Superior temporal gyrus (tissue), 1 donor: ENCODE data around the gene CRIM1.

Experiments
- DNase-seq: peaks from one replicate; pipeline ENCODE4 v3.0.0-alpha.2; 2016; ENCODE audit errors: extremely low spot score

CRIM1 gene

DNA sequence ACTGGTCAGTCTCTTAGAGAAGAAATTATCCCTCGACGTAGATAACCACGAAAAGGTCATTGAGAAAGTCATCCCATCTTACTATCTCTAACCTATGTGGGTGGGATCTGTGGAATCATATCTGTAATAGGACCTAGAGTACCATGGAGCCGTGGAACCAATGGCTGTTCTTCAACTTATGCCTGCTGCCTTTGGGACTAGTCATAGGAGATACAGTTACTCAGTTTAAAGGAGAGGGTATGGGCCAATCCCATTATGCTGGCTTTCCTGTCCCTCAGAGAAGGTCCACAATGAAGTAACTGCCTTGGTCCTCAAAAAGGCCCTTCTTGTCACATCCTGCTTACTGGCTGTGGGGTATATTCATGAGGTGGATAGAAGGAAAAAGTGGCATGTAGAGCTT, 164.9 kb downstream of the CRIM1 start:
- no peak for DNase-seq

DNA sequence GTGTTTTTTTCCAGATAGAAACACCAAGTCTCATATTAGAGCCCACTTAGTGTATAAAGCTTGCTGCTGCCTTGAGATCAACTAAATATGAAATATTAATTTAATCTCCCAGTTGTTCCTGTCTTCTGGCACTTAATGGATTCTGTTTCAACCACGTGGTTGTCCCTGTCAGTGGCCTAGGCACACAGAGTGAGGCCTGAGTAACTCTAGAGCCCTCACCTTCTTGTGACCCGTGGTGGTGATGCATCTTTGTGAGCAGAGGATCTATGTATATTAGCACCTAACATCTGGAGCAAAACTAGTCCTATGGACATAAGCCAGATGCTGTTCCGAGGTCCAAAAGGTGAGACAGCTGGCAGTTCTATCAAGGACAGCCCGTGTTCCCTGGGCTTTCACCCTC, 167.6 kb downstream of the CRIM1 start:
- DNase-seq = no peak

DNA sequence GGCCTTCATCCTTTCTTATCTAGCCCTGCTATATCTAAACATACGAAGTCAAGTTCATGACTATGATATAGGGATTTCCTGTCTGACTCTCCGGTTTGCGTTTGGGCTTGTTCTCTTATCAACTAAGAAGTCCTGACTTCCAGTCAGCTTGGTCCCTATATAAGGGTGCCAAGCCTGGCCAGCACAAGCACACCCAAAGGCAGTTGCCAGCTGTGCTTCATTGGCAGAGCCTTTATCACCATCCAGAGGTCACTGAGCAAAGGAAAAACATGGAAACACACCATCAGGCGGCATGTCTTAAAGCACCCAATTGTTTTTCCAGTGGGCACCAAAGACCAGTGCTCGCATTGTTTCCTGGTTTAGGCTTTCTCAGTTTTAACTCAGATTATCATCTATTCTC, 169.7 kb downstream of the CRIM1 start:
- no peak for DNase-seq

DNA sequence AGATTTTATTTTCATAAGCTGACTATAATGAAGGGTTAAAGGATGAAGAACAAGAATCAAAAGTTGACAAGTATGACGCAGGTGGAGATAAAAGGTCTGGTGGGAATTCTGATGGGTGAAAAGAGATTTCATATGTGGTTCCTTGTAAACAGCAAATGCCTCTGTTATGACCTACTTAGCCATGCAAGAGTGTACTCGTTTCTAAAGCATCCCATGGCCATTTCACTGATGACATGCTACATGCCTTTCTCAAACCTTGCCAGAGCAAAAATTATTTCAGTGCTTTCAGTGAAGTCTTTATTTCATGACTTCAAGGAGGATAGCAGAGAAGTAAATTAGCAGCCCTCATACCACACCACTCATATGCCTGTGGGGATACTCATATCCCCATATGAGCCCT, 170.6 kb downstream of the CRIM1 start:
- DNase-seq = no peak

DNA sequence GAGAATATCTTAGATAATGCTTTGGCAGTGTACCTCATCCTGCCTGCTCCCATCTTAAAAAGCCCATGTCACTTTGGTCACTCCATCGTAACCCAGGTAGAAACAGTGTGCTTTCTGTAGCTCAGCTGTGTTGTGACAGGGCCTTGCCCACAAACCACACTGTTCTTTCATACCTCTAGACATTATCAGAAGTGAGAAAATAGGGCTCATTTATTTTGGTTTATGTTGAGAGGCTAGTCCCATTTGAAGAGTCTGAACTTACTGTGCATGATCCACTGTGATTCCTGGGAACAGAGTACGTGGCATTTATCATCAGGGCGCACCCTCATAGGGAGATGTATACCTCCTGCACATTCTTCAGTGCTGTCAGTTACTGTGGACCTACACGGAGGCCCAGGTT, 172.7 kb downstream of the CRIM1 start:
- no peak for DNase-seq

DNA sequence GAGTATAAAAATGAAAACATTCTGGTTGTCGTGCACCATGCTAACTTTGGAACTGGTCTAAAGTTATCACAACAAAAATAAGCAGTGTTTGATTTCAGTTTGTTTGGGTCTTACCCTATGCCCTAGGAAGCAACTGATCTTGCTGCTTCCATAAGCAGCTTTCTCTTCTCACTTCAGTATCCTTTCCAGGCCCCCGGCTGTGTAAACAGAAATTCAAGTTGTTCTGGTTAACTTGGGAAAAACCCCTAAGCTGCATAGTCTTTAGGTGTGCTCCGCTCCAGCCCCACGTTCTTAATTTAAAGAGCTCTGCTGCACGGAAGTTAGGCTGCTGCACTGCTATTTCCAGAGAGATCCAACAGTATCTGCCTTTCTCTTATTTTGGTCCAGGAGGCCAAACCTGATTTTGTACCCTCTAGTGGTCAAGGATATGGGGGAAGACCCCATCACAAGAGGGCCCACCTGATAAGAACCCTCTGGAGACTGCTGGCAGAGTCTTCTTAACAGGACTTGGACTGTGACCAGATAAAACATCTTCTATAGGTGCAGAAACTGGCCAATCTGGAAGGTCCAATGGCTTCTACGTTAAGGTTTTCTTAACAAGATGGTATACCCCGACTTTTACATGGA, 173.3 kb downstream of the CRIM1 start:
- no peak for DNase-seq

DNA sequence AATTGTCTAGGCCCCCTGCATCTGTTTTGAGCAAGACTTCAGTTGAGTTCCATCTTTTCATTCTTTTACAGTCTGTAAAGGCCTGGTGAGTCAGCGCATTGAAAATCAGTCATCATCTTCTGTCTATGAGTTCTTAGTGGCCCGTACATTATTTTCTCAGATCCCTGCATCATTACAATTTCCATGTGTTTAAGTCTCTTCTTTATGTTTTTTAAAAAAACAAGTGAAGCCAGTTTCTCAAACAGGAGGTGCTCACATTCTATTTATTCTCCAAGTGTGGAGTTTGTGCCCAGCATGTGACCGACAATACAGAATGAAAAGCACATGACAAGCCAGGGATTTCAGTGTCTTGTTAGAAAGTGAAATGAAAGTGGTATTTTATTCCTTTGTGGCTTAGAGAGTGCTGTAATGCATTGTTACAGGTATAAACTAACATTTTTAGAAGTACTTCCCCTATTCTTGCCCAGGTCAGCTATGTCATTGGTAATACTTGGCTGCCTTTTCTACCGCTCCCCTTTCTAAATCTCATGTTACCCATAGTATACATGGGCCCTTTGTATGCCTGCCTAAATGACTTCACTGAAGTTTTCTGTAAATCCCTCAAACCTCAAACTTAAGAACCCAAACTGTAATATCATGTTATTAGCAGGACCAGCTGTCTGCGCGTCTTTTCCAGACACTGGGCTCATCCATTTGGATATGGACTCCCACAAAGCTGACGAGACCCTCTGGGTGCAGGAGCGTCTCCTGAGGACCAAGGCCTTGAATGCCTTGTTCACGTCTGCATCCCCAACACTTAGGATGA, 174.8 kb downstream of the CRIM1 start:
- no peak for DNase-seq

DNA sequence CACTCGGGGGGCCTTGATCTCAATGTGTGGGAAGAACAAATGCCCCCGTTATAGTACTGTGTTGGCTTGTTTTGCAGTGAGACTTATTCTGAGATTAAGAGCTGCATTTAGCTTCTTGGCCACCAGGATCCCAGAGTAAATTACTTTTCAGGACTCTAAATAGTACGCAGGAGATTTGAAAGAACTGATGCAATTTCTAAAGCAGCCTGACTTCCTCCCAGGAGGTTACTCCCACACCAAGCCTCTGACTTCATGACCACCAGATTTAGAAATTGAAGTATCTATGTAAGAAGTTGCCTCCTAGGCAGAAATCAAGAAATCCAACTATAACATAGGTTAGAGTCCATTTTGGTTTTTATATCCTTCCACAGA, 175.4 kb downstream of the CRIM1 start:
- no peak for DNase-seq

DNA sequence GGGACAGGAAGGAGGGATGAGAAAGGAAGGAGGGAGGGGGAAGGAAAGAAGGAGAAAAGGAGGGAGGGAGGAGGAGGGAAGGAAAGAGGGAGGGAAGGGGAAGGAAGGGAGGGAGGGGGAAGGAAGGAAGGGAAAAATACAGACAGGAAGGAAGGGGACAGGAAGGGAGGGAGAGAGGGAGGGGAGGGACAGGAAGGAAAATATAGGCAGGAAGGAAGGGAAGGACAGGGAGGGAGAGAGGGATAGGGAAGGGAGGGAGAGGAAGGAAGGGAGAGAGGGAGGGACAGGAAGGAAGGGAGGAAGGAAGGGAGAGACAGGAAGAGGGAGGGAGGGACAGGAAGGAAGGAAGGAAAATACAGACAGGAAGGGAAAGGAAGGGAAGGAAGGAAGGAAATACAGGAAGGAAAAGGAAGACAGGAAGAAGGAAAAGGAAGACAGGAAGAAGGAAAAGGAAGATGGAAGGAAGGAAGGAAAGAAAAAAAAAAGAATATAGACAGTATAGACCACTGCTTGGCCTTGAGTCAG, 178.8 kb downstream of the CRIM1 start:
- DNase-seq = no peak

DNA sequence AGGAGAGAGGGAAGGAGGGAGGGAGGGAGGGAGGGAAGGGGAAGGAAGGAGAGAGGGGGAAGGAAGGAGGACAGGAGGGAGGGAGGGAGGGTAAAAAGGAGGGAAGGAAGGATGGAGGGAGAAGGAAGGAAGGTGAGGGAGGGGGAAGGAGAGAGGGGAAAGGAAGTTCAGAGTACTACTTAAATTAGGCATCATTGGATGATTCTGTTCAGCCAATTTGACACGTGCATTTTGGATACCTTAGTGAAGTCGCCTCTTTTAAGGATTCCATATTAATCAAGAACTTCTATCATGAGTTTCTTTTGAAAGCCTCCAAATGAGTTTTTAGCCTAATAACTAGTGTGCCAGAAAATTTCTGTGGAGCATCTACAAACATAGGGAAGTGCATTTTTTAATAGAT, 179.5 kb downstream of the CRIM1 start:
- no peak for DNase-seq

DNA sequence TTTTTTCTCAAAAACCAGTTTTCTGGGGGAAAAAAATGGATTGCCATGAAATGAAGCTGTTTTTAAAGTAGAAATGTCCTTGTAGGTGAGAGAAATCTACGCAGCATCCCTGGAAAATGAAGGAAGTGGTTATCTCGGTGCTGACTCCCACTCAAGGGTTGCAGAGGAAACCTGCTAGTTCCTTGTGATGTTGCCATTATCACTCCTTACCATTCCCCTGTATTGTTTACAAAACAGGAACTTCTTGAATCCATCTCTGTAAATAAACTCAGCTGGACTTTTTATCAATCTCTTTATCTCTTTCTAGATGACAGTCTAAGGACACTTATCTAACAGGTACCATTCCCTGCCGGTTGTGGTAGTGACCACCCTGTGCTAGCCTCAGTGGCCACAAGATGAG, 181.2 kb downstream of the CRIM1 start:
- DNase-seq = no peak

DNA sequence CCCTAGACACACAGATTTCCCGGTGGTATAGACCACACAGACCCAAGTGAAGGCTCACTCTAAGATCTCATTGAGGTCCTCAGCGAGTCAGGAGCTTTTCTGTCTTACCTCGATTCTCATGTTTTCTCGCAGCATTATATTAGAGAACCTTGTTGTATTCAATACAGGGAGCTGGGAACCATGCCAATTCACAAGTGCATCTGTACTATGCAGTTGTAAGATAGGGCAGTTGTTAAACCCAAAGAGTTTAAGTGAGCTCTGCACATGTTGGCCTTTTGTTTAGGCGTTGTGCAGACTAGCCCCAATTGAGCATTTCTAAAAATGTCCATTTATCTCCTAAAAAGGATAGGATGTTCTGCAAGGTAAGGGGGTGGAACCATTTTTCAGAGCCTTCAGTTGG, 182.8 kb downstream of the CRIM1 start:
- DNase-seq = no peak

DNA sequence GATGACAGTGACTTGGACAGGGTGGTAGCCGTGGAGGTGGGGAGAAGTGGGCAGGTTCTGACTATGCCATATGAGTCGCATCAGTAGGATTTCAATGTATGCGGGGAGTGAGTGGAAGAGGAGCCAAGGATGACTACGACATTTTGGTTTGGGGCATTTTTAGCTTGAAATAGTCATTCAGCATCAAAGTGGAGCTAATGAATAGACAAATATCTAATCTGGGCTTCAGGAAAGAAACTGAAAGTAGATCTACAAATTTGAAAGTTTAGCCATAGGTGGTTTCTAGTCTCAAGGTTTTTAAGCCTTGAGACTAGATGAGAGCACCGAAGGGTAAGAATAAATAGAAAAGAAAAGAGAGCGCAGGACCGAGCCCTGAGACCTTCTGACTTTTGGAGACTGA, 184.1 kb downstream of the CRIM1 start:
- no peak for DNase-seq

DNA sequence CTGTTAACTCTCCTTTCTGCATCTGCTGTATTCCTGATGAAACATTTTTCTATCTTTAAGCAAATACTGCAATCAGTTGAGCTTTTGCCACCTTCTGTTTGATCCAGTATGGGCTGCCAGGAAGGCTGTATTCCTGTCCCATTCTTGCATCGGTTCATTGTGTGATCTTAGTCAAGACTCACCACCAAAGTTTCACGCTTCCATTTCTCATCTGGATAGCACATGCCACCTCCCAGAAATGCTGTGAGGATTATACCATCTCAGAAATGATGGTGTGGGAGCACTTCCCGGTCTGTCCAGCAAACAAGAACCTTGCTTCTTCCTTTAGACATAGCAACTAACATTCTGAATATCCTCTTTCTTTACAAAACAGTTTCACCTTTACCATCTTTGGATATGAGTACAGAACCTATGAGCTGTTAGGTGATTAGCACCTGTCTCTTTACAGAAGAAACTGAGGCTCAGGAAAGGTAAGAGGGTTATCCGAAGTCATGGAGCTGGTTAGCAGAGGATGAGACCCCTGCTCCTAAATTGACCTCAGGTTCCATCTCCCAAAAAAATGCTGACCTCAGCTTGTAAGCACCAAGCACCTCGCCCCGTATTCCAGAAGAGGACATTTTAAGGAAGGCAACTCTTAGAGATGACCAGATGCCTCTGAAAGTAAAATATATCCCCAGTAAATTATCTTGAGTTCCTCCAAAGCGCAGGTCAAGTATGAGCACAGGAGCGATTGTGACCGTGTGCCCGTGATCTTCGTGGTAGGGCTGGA, 185.6 kb downstream of the CRIM1 start:
- DNase-seq = no peak

DNA sequence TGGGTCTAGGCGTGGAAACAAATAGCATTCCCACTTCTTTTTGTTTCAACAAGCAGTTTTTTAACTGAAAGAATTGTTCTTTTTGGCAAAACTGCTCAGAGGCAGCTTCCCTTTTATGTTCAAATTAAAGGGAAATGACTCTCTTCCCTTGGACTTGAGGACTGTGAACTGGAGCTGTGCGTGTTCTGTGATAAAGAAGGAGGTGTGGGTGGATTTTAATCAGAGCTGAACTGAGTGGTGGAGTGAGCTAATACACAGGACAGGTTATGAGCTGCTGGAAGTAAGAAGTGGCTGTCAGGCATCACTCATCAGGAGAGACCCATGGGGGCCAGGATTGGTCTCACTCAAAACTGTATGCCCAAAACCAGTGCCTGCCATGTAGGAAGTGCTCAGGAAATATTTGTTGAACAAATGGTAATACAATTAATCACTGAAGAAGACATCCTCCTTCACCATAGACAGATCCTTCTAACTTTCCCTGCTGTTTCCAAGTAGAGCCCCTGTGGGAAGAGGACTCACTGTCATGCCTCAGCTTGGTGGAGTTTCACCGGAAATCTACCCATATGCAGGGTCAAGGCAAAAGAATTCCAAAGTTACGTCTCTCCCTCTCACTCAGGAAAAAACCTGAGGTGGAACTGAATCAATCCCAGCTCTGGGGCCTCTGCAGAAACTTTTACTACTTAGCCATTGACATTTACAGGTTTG, 186.5 kb downstream of the CRIM1 start:
- no peak for DNase-seq

DNA sequence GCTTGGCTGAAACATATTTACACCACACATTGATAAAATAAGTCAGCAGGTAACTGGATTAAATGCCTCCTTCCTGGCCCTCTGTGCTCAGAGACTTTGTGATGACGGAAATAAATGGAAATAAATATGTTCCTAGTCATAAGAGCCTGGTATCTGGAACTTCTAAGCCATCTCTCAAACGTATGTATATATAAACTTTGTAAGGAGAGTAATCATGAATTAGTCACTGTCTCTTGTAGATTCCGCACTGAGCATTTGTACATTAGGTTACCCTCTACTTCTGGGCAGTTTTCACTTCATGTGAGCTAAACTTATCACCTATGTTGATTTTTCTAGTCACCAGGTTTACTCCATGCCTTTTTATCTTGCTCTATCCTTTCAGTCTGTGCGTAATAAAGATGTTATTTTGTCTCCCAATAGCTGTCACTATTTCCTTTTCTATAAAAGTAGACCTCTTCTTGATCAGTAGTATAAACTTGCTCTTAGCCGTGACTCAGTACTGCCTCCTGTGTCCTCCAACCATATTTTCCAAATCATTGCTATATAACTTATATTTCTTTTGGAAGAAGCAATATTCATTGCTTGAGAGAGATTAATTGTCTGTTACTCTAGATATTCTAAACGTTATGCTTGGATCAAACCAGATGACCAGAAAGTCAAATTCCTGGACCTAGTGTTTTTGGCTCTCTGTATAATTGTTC, 189.2 kb downstream of the CRIM1 start:
- DNase-seq = no peak

DNA sequence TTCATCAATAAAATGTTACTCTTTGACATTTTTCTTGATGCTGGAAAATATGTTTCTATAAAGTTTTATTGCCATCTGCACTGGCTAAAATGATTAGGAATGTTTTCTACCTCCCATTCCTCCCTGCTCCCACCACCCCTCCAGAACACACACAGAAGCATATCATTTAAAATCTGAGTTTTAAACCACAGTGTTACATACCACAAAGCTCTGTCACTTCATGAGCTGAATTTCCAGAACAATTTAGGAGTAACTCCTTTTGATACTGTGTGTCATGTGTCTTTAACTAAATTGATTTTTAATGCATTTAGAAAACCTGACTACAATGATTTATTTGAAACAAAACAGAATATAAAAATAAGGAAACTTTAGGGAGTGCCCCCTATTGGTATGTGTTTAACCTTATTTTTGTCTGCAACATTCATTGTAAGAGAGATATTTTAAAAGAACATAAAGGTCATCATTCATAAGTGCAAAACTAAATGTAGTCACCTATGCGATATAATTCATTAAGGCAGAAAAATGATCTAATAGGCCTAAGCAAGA, 190.4 kb downstream of the CRIM1 start:
- no peak for DNase-seq

DNA sequence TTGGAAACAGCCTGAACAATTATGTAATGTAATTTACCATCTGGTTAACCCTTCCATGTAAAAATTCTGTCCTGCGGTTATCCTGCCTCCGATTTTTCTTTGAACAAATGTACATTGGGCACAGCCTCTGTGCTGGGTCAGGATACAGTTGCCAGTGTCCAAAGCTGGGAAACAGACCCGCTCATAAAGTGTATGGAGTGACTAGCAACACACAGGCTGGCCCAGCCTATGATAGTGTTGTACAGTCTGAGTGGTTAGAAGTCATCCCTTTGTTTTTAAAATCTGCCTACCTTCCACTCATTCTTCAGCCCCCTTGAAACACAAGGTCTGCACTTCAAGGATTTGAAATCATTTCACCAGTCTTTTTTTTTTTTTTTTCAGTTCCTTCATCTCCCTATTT, 192.3 kb downstream of the CRIM1 start:
- DNase-seq = no peak

DNA sequence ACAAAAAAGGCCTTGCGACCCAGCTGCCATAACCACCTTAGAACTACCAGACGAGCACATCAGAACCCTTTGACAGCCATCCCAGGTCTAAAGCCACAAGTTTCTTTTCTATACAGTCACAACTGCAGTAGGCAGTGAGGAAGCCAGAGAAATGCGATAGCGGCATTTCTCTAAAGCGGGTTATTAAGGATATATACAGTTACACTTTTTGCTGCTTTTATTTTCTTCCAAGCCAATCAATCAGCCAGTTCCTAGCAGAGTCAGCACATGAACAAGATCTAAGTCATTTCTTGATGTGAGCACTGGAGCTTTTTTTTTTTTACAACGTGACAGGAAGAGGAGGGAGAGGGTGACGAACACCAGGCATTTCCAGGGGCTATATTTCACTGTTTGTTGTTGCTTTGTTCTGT, 193.6 kb downstream of the CRIM1 start:
- DNase-seq = no peak

DNA sequence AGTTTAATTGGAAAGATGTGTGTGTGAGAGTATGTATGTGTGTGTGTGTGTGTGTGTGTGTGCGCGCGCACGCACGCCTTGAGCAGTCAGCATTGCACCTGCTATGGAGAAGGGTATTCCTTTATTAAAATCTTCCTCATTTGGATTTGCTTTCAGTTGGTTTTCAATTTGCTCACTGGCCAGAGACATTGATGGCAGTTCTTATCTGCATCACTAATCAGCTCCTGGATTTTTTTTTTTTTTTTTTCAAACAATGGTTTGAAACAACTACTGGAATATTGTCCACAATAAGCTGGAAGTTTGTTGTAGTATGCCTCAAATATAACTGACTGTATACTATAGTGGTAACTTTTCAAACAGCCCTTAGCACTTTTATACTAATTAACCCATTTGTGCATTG, 194.4 kb downstream of the CRIM1 start:
- DNase-seq = no peak

DNA sequence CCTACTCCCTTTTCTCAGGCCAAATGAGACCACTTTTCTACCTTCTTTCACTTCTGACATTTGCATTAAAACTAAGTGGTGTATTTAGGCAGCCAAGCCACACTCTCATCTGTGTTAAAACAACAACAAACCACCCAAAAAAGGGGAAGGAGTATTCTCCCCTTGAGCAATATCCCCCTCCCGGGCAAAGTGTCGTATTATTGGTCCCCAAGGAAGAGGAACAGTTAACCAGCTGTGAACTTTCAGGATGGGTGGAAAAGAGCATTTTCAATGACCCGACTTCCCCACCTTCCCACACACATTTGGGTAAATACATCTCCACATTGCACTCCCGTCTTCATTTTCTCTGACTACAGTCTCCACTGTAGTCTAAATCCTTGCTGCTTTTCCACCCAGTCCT, 198.1 kb downstream of the CRIM1 start:
- no peak for DNase-seq
